NCI-H345 treated with DMSO at 0.1 percent for 48 hours (cell line): ENCODE measurements around the gene CPNE7.

ENCODE experiments used
- DNase-seq: peaks from one replicate; lab custom pipeline; 2025; ENCODE audit not compliant: unreplicated experiment; lab: John Stamatoyannopoulos, UW

The CPNE7 gene

DNA sequence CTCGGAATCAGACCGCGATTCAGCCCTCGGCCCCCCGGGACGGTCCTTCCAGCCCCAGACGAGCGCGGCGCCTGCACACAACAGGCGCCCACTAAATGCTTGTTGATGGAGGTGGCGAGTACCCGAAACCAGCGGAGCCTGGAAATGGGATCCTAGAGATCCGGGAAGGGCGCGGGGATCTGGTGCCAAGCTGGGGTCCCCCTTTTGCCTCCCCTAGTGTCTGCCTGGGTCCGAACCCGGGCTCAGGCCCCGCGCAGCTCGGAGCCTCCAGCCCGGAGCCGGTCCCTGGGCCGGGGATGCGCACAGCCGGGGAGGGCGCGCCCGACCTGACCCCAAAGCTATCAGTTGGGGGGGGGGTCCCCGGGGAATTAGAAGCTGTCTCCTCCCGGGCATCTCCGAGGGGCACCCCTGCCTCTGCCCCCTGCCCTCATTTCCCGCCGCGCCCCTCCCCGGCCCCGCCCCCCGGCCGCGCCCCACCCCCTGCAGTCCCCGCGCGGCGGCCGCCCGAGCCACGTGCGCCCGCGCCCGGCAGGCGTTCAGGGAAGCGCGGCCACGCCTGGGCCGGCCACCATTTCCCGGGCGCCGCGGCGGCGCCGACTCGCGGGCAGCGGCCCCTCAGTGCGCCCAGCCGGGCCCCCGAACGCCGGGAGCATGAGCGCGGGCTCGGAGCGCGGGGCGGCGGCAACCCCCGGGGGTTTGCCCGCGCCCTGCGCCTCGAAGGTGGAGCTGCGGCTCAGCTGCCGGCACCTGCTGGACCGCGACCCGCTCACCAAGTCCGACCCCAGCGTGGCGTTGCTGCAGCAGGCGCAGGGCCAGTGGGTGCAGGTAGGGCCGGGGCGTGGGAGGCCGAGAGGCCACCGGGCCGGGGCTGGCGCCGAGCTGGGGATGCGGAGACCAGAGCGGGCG lies at the start of gene CPNE7:
Gene CPNE7, plus strand, starts transcription at position 512 of the 906 bp plus-strand sequence. Its CDS starts 140 bp downstream, at position 652.
- no peak for DNase-seq

GRCh38 chr16:89529097-89529496 lies 46.5 kb upstream of the CPNE7 start:
- DNase-seq: no peak

DNA sequence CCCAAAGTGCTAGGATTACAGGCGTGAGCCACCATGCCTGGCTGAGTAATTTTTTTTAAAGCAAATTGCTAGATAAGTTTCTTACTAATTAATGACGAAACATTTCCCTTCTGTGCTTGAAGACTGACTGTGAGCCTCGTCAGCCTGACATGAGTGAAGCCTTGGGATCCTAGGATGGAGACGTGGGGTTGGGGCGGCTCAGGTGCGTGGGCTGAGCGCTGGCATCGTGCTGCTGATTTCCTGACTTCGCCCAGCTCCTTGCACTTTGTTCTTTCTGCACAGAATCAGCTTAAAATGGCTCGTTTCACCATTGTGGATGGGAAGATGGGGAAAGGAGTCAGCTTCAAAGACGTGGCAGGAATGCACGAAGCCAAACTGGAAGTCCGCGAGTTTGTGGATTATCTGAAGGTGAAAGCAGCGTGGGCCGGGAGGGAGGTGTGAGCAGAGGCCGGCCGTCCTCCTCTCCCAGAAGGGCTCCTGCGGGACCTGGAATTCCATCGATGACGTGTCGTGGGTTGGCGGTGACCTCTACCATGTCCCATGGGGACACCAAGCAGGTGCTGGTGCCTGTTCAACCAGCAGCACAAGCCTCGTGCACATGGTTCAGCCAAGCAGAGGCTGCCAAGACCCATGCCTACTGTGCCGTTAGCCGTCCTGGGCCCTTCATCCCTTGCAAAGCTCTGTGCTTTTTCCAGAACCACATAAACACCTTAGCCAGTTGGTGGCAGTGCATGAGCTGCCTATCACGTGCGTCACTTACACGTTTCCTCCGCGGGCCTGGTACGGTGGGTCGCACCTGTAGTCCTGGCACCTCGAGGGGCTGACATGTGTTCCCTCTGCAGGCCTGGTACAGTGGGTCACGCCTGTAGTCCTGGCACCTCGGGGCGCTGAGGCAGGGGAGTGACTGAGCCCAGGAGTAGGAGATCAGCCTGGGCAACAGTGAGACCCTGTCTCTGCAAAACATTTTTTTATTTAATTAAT lies 44.9 kb upstream of the CPNE7 start:
- no peak for DNase-seq

GRCh38 chr16:89531821-89532526 lies 43.6 kb upstream of the CPNE7 start:
- no peak for DNase-seq

DNA sequence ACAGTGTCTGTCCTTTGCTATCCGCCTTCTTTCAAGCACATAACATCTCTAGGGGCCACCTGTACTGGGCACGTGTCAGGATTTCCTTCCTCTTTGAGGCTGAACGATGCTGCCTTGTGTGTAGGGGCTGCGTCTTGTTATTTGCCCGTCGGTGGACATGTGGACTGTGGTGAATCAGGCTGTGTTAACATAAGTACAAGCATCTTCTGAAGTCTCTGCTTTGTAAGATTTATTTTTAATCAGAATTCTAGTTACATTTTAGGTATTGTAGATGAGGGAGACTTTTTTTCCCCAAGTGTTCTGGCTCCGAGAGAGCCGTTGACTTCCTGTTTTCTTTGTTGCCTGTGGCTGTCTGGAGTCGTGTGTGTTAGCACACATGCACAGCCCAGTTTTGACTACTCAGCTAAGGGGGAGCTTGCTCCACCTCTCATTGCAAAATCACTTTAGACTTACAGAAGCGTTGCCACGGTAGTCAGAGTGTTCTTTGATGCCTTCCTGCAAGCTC lies 41.3 kb upstream of the CPNE7 start:
- no peak for DNase-seq

DNA sequence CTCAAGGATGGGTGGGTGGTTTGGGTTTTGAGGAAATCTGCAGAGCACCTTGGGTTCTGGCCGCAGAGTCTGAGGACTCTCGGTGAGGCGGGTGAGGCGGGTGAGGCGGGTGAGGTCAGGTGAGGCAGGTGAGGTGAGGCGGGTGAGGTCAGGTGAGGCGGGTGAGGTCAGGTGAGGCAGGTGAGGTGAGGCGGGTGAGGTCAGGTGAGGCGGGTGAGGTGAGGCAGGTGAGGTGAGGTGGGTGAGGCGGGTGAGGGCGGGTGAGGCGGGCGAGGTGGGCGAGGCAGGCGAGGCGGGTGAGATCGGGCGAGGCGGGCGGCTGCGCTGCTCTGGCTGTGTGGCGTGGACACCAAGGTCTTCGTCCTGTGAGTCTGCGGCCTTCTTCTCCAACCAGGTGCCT lies 39.2 kb upstream of the CPNE7 start:
- no peak for DNase-seq

- no peak for DNase-seq
Measured at GRCh38 chr16:89536886-89537548, 38.5 kb upstream of the CPNE7 start.

GRCh38 chr16:89537549-89537925 lies 38.0 kb upstream of the CPNE7 start:
- no peak for DNase-seq

DNA sequence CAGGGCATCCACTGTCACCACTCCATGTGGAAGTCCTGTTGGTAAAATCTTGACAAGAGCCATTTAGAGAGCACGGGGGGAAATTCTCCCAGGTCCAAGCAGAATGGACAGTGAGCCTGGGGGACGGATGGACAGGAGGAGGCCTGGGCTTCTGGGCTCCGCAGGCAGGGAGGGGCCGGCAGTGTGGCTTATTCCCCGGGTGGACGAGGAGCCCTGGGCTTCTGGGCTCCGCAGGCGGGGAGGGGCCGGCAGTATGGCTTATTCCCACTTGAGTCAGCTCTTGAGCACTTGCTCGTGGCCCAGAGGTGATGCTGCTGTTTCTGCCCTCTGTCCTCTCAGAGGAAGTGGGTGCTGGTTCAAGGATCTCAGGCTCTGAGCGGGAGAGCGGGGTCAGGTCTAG lies 37.3 kb upstream of the CPNE7 start:
- DNase-seq: no peak

GRCh38 chr16:89540557-89540956 lies 35.0 kb upstream of the CPNE7 start:
- no peak for DNase-seq

- no peak for DNase-seq
Measured at GRCh38 chr16:89541792-89542191, 33.8 kb upstream of the CPNE7 start.

DNA sequence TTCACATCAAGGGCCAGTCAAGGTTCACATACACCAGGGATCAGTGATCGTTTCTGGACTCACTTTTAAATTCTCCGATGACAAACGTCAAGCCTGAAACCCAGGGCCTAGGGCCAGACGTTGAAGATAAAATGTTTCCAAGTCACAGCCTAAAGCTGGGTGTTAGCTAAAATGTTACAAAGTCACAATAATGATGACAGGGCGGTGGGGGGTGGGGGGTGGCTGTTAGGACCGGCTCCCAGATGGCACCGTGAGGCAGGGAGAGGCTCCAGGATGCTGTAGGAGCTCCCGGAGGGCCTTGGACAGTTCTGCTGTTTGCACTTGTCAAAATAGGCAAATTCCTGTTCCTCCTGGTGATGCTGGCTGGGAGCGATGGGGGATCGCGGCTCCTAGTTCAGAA lies 31.4 kb upstream of the CPNE7 start:
- no peak for DNase-seq

DNA sequence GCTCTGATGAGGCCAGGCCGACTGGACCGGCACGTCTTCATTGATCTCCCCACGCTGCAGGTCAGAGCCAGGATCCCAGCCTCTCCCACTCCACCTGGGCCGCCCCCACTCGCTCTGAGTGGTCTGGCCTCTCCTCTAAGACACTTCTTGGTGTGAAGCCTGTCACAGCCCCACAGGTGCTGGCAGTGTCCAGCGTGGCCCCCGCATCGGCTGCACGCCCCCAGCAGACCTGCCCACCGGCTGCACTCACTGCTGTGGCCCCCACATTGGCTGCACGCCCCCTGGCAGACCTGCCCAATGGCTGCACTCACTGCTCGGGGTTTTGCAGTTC lies 30.9 kb upstream of the CPNE7 start:
- DNase-seq: no peak

GRCh38 chr16:89545044-89545830 lies 30.3 kb upstream of the CPNE7 start:
- DNase-seq: no peak

GRCh38 chr16:89545831-89546574 lies 29.6 kb upstream of the CPNE7 start:
- no peak for DNase-seq

- DNase-seq: no peak
Measured at GRCh38 chr16:89546781-89547180, 28.8 kb upstream of the CPNE7 start.

- no peak for DNase-seq
Measured at GRCh38 chr16:89547291-89547690, 28.3 kb upstream of the CPNE7 start.

- no peak for DNase-seq
Measured at GRCh38 chr16:89547860-89548259, 27.7 kb upstream of the CPNE7 start.
